Ectodermal cell (in vitro differentiated cells): ENCODE results near the gene SETDB1.

Experiments
- H3K27ac ChIP-seq: 2 replicates; pipeline ENCODE4 v1.7.0; 2013; ENCODE audit warnings: mild to moderate bottlenecking, low read depth, low read length; ENCODE audit not compliant: insufficient read depth, poor library complexity, severe bottlenecking
- H3K27me3 ChIP-seq: 2 replicates; pipeline ENCODE4 v1.7.0; 2013; ENCODE audit warnings: mild to moderate bottlenecking, low read length; ENCODE audit not compliant: insufficient read depth, control insufficient read depth, poor library complexity, severe bottlenecking
- H3K36me3 ChIP-seq: one replicate; pipeline ENCODE4 v1.7.0; 2013; ENCODE audit warnings: low read length; ENCODE audit not compliant: control insufficient read depth, insufficient read depth
- H3K4me1 ChIP-seq: one replicate; pipeline ENCODE4 v1.7.0; 2013; ENCODE audit warnings: low read length; ENCODE audit not compliant: control insufficient read depth, insufficient read depth
- H3K4me3 ChIP-seq: 2 replicates; pipeline ENCODE4 v1.7.0; 2013; ENCODE audit warnings: low read depth, low read length, control low read depth; ENCODE audit not compliant: insufficient read depth
- H3K9me3 ChIP-seq: 2 replicates; pipeline ENCODE4 v1.7.0; 2013; ENCODE audit warnings: mild to moderate bottlenecking, low read length, moderate library complexity; ENCODE audit not compliant: control insufficient read depth
- WGBS, 2 experiments: methylation state at CpG; one replicate each; pipeline ENCODE4 v1.1.7; 2013; ENCODE audit warnings: missing lambda C conversion rate in 2 of 2; 5-methylcytosine and 5-hydroxymethylcytosine counted together

The SETDB1 gene

GRCh38 chr1:150902346-150902745, 23.8 kb upstream of the SETDB1 start:
- 94 to 99% methylated on average over 5 of the region's 5 CpGs for WGBS, 2 experiments
- no peak overlapping the region for H3K4me3 ChIP-seq
- no peaks in the 10 kb centered on the region for H3K4me1 ChIP-seq
- no peaks in the 10 kb centered on the region for H3K36me3 ChIP-seq
- no peaks in the 10 kb centered on the region for H3K9me3 ChIP-seq
- H3K27ac ChIP-seq, result no peak overlapping the region
- no peaks in the 10 kb centered on the region for H3K27me3 ChIP-seq

- 83 to 100% methylated on average over 1 of the region's 1 CpG for WGBS, 2 experiments
- Histone ChIP-seq H3K4me1 (no peaks in the 10 kb centered on the region), H3K27me3 (no peaks in the 10 kb centered on the region), H3K4me3 (no peak overlapping the region), H3K27ac (no peak overlapping the region), H3K36me3 (no peaks in the 10 kb centered on the region), H3K9me3 (no peaks in the 10 kb centered on the region)
These were observed 23.4 kb upstream of the SETDB1 start for GRCh38 chr1:150902751-150903150.

GRCh38 chr1:150905301-150905700, 20.9 kb upstream of the SETDB1 start:
- WGBS, 2 experiments, result 94% methylated on average over 6 of the region's 6 CpGs
- Histone ChIP-seq H3K27me3 (no peaks in the 10 kb centered on the region), H3K4me3 (no peak overlapping the region), H3K27ac (no peak overlapping the region), H3K36me3 (no peaks in the 10 kb centered on the region), H3K9me3 (no peaks in the 10 kb centered on the region), H3K4me1 (no peaks in the 10 kb centered on the region)

GRCh38 chr1:150906329-150906728, 19.8 kb upstream of the SETDB1 start:
- Histone ChIP-seq H3K36me3 (no peaks in the 10 kb centered on the region), H3K4me1 (no peaks in the 10 kb centered on the region)
- 100% methylated on average over 1 of the region's 1 CpG; no CpG with 5 or more reads in 1 of the 2 experiments for WGBS, 2 experiments

GRCh38 chr1:150906813-150907212, 19.4 kb upstream of the SETDB1 start:
- WGBS, 2 experiments, result 81 to 91% methylated on average over 2 of the region's 2 CpGs

More at GRCh38 chr1:150906329-150906728, 19.8 kb upstream of the SETDB1 start:
- H3K27me3 ChIP-seq, result no peaks in the 10 kb centered on the region
- no peaks in the 10 kb centered on the region for H3K9me3 ChIP-seq
- H3K4me3 ChIP-seq, result no peak overlapping the region
- no peak overlapping the region for H3K27ac ChIP-seq

GRCh38 chr1:150909585-150910180, 16.5 kb upstream of the SETDB1 start:
- 88 to 93% methylated on average over 3 of the region's 4 CpGs for WGBS, 2 experiments
- H3K27ac ChIP-seq, result no peak overlapping the region
- H3K4me1 ChIP-seq, result no peaks in the 10 kb centered on the region
- no peaks in the 10 kb centered on the region for H3K27me3 ChIP-seq
- no peaks in the 10 kb centered on the region for H3K36me3 ChIP-seq
- no peaks in the 10 kb centered on the region for H3K9me3 ChIP-seq
- no peak overlapping the region for H3K4me3 ChIP-seq

More at GRCh38 chr1:150906813-150907212, 19.4 kb upstream of the SETDB1 start:
- no peaks in the 10 kb centered on the region for H3K27me3 ChIP-seq
- no peak overlapping the region for H3K4me3 ChIP-seq
- H3K27ac ChIP-seq, result no peak overlapping the region
- H3K36me3 ChIP-seq, result no peaks in the 10 kb centered on the region
- no peaks in the 10 kb centered on the region for H3K4me1 ChIP-seq
- H3K9me3 ChIP-seq, result no peaks in the 10 kb centered on the region

GRCh38 chr1:150912623-150913022, 13.5 kb upstream of the SETDB1 start:
- Histone ChIP-seq H3K27me3 (no peaks in the 10 kb centered on the region), H3K9me3 (no peaks in the 10 kb centered on the region), H3K4me1 (no peaks in the 10 kb centered on the region), H3K36me3 (no peaks in the 10 kb centered on the region), H3K27ac (no peak overlapping the region), H3K4me3 (no peak overlapping the region)

GRCh38 chr1:150917387-150917786, 8.8 kb upstream of the SETDB1 start:
- H3K4me1 ChIP-seq, result no peaks in the 10 kb centered on the region
- no peak overlapping the region for H3K4me3 ChIP-seq
- H3K36me3 ChIP-seq, result no peaks in the 10 kb centered on the region
- no peaks in the 10 kb centered on the region for H3K9me3 ChIP-seq
- no peak overlapping the region for H3K27ac ChIP-seq
- no peaks in the 10 kb centered on the region for H3K27me3 ChIP-seq
- 95 to 96% methylated on average over 7 of the region's 7 CpGs for WGBS, 2 experiments

- Histone ChIP-seq H3K36me3 (peaks cover 2% of the 10 kb centered on the region), H3K4me1 (peaks cover 2% of the 10 kb centered on the region), H3K27me3 (no peaks in the 10 kb centered on the region), H3K4me3 (no peak overlapping the region), H3K27ac (no peak overlapping the region), H3K9me3 (no peaks in the 10 kb centered on the region)
- 8 to 68% methylated on average over 1 to 2 of the region's 2 CpGs for WGBS, 2 experiments
These were observed 3.6 kb upstream of the SETDB1 start for GRCh38 chr1:150922519-150922975.

- 91 to 94% methylated on average over 20 to 23 of the region's 23 CpGs for WGBS, 2 experiments
- no peak overlapping the region for H3K27ac ChIP-seq
- H3K36me3 ChIP-seq, result peaks cover 22% of the 10 kb centered on the region
- no peaks in the 10 kb centered on the region for H3K27me3 ChIP-seq
- H3K4me1 ChIP-seq, result peaks cover 2% of the 10 kb centered on the region
- no peaks in the 10 kb centered on the region for H3K9me3 ChIP-seq
- H3K4me3 ChIP-seq, result no peak overlapping the region
These were observed 1.1 kb upstream of the SETDB1 start for GRCh38 chr1:150925080-150925479.

- Histone ChIP-seq H3K9me3 (peaks cover 4% of the 10 kb centered on the region), H3K4me1 (peaks cover 2% of the 10 kb centered on the region), H3K27ac (no peak overlapping the region), H3K36me3 (peaks cover 40% of the 10 kb centered on the region), H3K4me3 (no peak overlapping the region), H3K27me3 (no peaks in the 10 kb centered on the region)
- 95 to 96% methylated on average over 4 of the region's 4 CpGs for WGBS, 2 experiments
These were observed 1.5 kb downstream of the SETDB1 start for GRCh38 chr1:150927624-150928023.
